Naive thymus-derived CD8-positive, alpha-beta T cell (primary cell): ENCODE results near the gene RALGAPA2. TPM values are rescaled to one million over a fixed set of nuclear protein-coding genes. Genes with fewer than 3 reads are reported as not detected.

Experiments
- ATAC-seq, 2 donors: fragments of 150-1000 bp; cut with Tn5 transposase in 1 of 2; sonication (Bioruptor Pico), chemical (Tn5 transposase) in 1 of 2; 1 replicate in 1 of 2; 2 replicates in 1 of 2; pipeline ENCODE4 v1.10.0; 2021; ENCODE audit warnings: mild to moderate bottlenecking in 2 of 2, moderate library complexity in 2 of 2
- POLR2A ChIA-PET: fragments of 350-600 bp; sonication (Branson Sonifier 250); formaldehyde crosslinking; loops from one replicate; lab custom pipeline; 2021; ENCODE audit warnings: antibody characterized with exemption; lab: Charles Lee
- DNase-seq, 10 donors: peaks; one replicate each; pipeline versions ENCODE4 v3.0.0 to v3.0.0-alpha.2; 2020 to 2022
- H3K27ac Mint-ChIP-seq, 10 donors: one replicate each; pipeline ENCODE4 v1.8.0; 2020 to 2022; ENCODE audit warnings: mild to moderate bottlenecking in 10 of 10, mixed read lengths in 10 of 10, moderate library complexity in 4 of 10, inconsistent platforms in 1 of 10
- H3K27me3 Mint-ChIP-seq, 5 donors: one replicate each; pipeline ENCODE4 v1.8.0; 2021 to 2022; ENCODE audit warnings: mixed read lengths in 5 of 5
- H3K36me3 Mint-ChIP-seq, 3 donors: one replicate each; pipeline ENCODE4 v1.8.0; 2020 to 2022; ENCODE audit warnings: mixed read lengths in 3 of 3, mild to moderate bottlenecking in 2 of 3, inconsistent platforms in 1 of 3
- H3K4me1 Mint-ChIP-seq, 4 donors: one replicate each; pipeline ENCODE4 v1.8.0; 2021 to 2022; ENCODE audit warnings: mixed read lengths in 4 of 4
- H3K4me3 Mint-ChIP-seq, 10 donors: one replicate each; pipeline ENCODE4 v1.8.0; 2020 to 2022; ENCODE audit warnings: mild to moderate bottlenecking in 10 of 10, mixed read lengths in 10 of 10, moderate library complexity in 6 of 10, inconsistent platforms in 1 of 10
- H3K9me3 Mint-ChIP-seq, 9 donors: one replicate each; pipeline ENCODE4 v1.8.0; 2020 to 2022; ENCODE audit warnings: mixed read lengths in 9 of 9, mild to moderate bottlenecking in 3 of 9, inconsistent platforms in 1 of 9, moderate library complexity in 1 of 9
- polyA plus RNA-seq, 3 donors: library from polyadenylated mRNA; unstranded; fragments of 300-500 nt; fragmentation: Illumina TruSeq; gene quantifications; one replicate each; pipeline ENCODE4 v1.2.3, GENCODE V29; 2021
- total RNA-seq, 8 experiments: library from RNA in 2 of 8; stranded (reverse) in 2 of 8; gene quantifications; one replicate each; pipeline ENCODE4 v1.2.3 and lab custom pipeline; 2021 to 2026

RALGAPA2 gene
- total and polyA plus RNA-seq, 5 experiments from 2014 or later, result 4.5 to 32.0 (median 6.8) TPM

- Mint-ChIP-seq H3K9me3 (no peaks in the 10 kb centered on the region), H3K27me3 (no peaks in the 10 kb centered on the region), H3K27ac (peak overlapping the region in 2 of 10 donors; percentile 12 to 67), H3K4me1 (peaks cover 22 to 36% (median 30%) of the 10 kb centered on the region in 4 donors), H3K36me3 (peaks cover 0 to 3% (median 0%) of the 10 kb centered on the region in 3 donors), H3K4me3 (no peak overlapping the region)
- POLR2A ChIA-PET, result no interaction called here
- ATAC-seq (no peak), DNase-seq (no peak)
Measured at GRCh38 chr20:20692587-20692986, 19.9 kb downstream of the RALGAPA2 start.

DNA sequence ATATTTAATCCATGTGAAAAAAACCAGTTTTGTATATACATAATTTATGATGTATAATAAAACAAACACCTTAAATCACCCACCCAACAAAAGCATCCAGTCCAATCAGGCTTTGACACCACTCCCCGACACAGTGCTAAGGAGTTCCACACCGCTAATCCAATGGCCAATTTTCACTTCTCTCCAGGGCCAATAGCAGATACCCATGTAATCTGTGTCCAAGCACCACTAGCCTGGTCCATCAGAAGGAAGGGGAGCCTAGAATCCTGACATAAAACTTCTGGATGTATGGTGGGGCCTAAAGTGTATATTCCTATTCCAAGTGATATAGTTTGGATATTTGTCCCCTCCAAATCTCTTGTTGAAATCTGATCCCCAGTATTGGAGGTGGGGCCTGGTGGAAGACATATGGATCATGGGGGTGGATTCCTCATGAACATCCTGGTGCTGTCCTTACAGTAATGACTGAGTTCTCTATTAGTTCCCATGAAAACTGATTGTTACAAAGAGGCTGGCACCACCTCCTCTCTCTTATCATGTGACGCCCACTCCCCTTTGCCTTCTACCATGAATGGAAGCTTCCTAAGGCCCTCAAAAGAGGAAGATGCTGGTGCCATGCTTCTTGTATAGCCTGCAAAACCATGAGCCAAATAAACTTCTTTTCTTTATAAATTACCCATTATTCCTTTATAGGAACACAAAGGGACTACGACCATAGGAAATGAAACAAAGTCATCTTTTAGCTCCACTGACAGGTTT is 20.8 kb downstream of the RALGAPA2 start:
- no peaks in the 10 kb centered on the region for H3K27me3 Mint-ChIP-seq
- H3K27ac Mint-ChIP-seq, result no peak overlapping the region

DNA sequence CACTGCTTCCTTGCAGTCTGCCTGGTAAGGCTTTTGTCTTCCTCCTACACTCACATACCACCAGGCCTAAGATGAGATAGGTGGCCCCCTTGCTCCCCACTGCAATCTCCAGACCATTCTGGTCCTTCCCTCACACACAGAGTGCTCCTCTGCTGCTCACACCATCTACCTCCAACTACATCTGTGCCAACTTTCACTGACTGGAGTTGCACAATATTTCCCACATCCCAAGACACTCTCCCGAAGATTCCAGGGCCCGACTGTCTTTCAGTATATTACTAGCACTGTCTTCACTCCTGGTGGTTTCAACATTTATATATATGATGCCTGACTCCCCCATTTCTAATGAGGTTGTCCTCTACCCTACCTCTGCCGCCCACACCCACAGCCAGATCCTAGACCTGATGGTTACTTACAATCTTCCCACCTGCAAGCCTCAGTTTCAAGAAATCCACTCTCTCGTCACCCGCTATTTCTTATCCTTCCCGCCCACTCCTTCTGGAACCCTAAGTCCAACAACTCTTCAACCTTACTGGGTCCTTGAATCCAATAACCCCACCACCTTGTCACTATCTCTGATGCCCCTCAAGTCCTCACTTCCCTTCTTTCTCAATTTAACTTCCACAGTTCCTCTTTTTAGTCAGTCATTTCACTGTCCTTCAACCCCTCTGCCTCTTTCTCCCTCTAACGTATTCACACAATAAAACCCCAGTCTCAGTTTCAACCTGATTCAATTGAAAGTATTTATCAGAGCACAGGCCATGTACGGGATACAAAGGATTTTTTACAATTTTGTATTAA is 21.6 kb downstream of the RALGAPA2 start:
- DNase-seq (no peak), ATAC-seq (no peak)
- Mint-ChIP-seq H3K27me3 (no peaks in the 10 kb centered on the region), H3K36me3 (peaks cover 0 to under 1% (median 0%) of the 10 kb centered on the region in 3 donors), H3K4me1 (peaks cover 21 to 38% (median 34%) of the 10 kb centered on the region in 4 donors), H3K27ac (no peak overlapping the region), H3K4me3 (no peak overlapping the region), H3K9me3 (no peaks in the 10 kb centered on the region)
- POLR2A ChIA-PET, result no interaction called here

More for the DNA sequence above, 20.8 kb downstream of the RALGAPA2 start:
- ATAC-seq (no peak), DNase-seq (no peak)
- Mint-ChIP-seq H3K36me3 (peaks cover 0 to 3% (median 0%) of the 10 kb centered on the region in 3 donors), H3K4me1 (peaks cover 25 to 41% (median 36%) of the 10 kb centered on the region in 4 donors), H3K4me3 (no peak overlapping the region), H3K9me3 (no peaks in the 10 kb centered on the region)
- POLR2A ChIA-PET, result no interaction called here

GRCh38 chr20:20687319-20687718 is 25.1 kb downstream of the RALGAPA2 start:
- no peaks in the 10 kb centered on the region for H3K9me3 Mint-ChIP-seq
- no peak for ATAC-seq
- no peak overlapping the region for H3K27ac Mint-ChIP-seq
- H3K4me3 Mint-ChIP-seq, result no peak overlapping the region
- DNase-seq, result no peak
- H3K27me3 Mint-ChIP-seq, result no peaks in the 10 kb centered on the region
- POLR2A ChIA-PET, result no interaction called here
- peaks cover 51 to 64% (median 61%) of the 10 kb centered on the region in 4 donors for H3K4me1 Mint-ChIP-seq
- H3K36me3 Mint-ChIP-seq, result no peaks in the 10 kb centered on the region

- Mint-ChIP-seq H3K27ac (peak overlapping the region in 2 of 10 donors; percentile 12 to 27), H3K4me1 (peaks cover 51 to 78% (median 67%) of the 10 kb centered on the region in 4 donors), H3K9me3 (no peaks in the 10 kb centered on the region), H3K36me3 (no peaks in the 10 kb centered on the region), H3K27me3 (no peaks in the 10 kb centered on the region), H3K4me3 (peak overlapping the region in 2 of 10 donors; percentile 8 to 39)
- DNase-seq, result no peak
- POLR2A ChIA-PET, result no interaction called here
- no peak for ATAC-seq
Measured at GRCh38 chr20:20685635-20686034, 26.8 kb downstream of the RALGAPA2 start.

- Mint-ChIP-seq H3K27ac (peak overlapping the region in 9 of 10 donors; percentile 9 to 81 (median 53)), H3K4me3 (peak overlapping the region in 3 of 10 donors; percentile 3 to 33 (median 17)), H3K36me3 (peaks cover under 1 to 13% (median 8%) of the 10 kb centered on the region in 3 donors), H3K4me1 (peaks cover 60 to 79% (median 74%) of the 10 kb centered on the region in 4 donors), H3K27me3 (no peaks in the 10 kb centered on the region), H3K9me3 (no peaks in the 10 kb centered on the region)
- POLR2A ChIA-PET, result no interaction called here
- DNase-seq, result no peak
- ATAC-seq, result peak in 1 of 2 donors; percentile 23
Measured at GRCh38 chr20:20683481-20684321, 28.7 kb downstream of the RALGAPA2 start.

- H3K27ac Mint-ChIP-seq, result peak overlapping the region in 5 of 10 donors; percentile 27 to 75 (median 53)
- H3K4me3 Mint-ChIP-seq, result peak overlapping the region in 2 of 10 donors; percentile 24 to 38
- peaks cover 60 to 78% (median 69%) of the 10 kb centered on the region in 4 donors for H3K4me1 Mint-ChIP-seq
- DNase-seq (no peak), ATAC-seq (no peak)
- peaks cover 7 to 20% (median 10%) of the 10 kb centered on the region in 3 donors for H3K36me3 Mint-ChIP-seq
- POLR2A ChIA-PET, result no interaction called here
- H3K9me3 Mint-ChIP-seq, result no peaks in the 10 kb centered on the region
- H3K27me3 Mint-ChIP-seq, result no peaks in the 10 kb centered on the region
Measured at GRCh38 chr20:20683020-20683419, 29.4 kb downstream of the RALGAPA2 start.

GRCh38 chr20:20680991-20681508 is 31.4 kb downstream of the RALGAPA2 start:
- Mint-ChIP-seq H3K27ac (peak overlapping the region in 7 of 10 donors; percentile 46 to 83 (median 63)), H3K4me1 (peaks cover 56 to 62% (median 56%) of the 10 kb centered on the region in 4 donors), H3K9me3 (no peaks in the 10 kb centered on the region), H3K4me3 (peak overlapping the region in 1 of 10 donors; percentile 24), H3K27me3 (no peaks in the 10 kb centered on the region), H3K36me3 (peaks cover 11 to 36% (median 17%) of the 10 kb centered on the region in 3 donors)
- ATAC-seq (no peak), DNase-seq (no peak)
- POLR2A ChIA-PET, result no interaction called here

- no peak for DNase-seq
- Mint-ChIP-seq H3K36me3 (peaks cover 11 to 39% (median 17%) of the 10 kb centered on the region in 3 donors), H3K27me3 (no peaks in the 10 kb centered on the region), H3K4me1 (peaks cover 38 to 45% (median 40%) of the 10 kb centered on the region in 4 donors), H3K27ac (peak overlapping the region in 4 of 10 donors; percentile 3 to 35 (median 20)), H3K9me3 (no peaks in the 10 kb centered on the region), H3K4me3 (no peak overlapping the region)
- POLR2A ChIA-PET, result no interaction called here
- no peak for ATAC-seq
Measured at GRCh38 chr20:20679316-20679715, 33.1 kb downstream of the RALGAPA2 start.

DNA sequence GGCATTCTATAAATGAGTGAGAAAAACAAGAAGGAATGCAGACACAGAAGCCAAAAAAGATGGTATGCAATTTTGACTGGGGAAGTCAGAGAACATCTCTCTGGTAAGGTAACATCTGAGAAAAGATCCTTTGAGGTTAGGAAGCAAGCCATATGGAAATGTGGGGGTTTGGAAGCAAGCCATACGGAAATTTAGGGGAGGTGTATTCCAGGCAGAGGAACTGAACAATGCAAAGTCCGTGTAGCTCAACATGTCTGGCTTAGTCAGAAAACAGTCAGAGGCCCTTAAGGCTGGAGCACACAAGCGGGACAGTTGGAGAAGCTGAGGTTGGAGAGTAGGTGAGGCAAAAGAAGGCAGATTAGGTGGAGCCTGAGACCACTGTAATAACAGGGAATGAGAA is 35.3 kb downstream of the RALGAPA2 start:
- H3K9me3 Mint-ChIP-seq, result no peaks in the 10 kb centered on the region
- peak overlapping the region in 1 of 10 donors; percentile 59 for H3K27ac Mint-ChIP-seq
- peaks cover 17 to 27% (median 22%) of the 10 kb centered on the region in 4 donors for H3K4me1 Mint-ChIP-seq
- ATAC-seq, result no peak
- H3K4me3 Mint-ChIP-seq, result no peak overlapping the region
- peaks cover 15 to 49% (median 22%) of the 10 kb centered on the region in 3 donors for H3K36me3 Mint-ChIP-seq
- H3K27me3 Mint-ChIP-seq, result no peaks in the 10 kb centered on the region
- DNase-seq, result no peak
- POLR2A ChIA-PET, result no interaction called here

- peak overlapping the region in 2 of 10 donors; percentile 16 to 24 for H3K27ac Mint-ChIP-seq
- H3K4me3 Mint-ChIP-seq, result no peak overlapping the region
- ATAC-seq (no peak), DNase-seq (no peak)
- peaks cover 34 to 59% (median 43%) of the 10 kb centered on the region in 4 donors for H3K4me1 Mint-ChIP-seq
- H3K9me3 Mint-ChIP-seq, result no peaks in the 10 kb centered on the region
- no peaks in the 10 kb centered on the region for H3K27me3 Mint-ChIP-seq
- POLR2A ChIA-PET, result no interaction called here
- H3K36me3 Mint-ChIP-seq, result peaks cover 2 to 36% (median 10%) of the 10 kb centered on the region in 3 donors
Measured at GRCh38 chr20:20668639-20669038, 43.8 kb downstream of the RALGAPA2 start.

GRCh38 chr20:20666359-20666758 is 46.1 kb downstream of the RALGAPA2 start:
- Mint-ChIP-seq H3K27me3 (no peaks in the 10 kb centered on the region), H3K27ac (peak overlapping the region in 3 of 10 donors; percentile 7 to 24 (median 16)), H3K36me3 (peaks cover 0 to 25% (median 5%) of the 10 kb centered on the region in 3 donors), H3K9me3 (no peaks in the 10 kb centered on the region), H3K4me1 (peaks cover 34 to 62% (median 42%) of the 10 kb centered on the region in 4 donors), H3K4me3 (peak overlapping the region in 1 of 10 donors; percentile 2)
- ATAC-seq (no peak), DNase-seq (no peak)
- POLR2A ChIA-PET, result no interaction called here
